H9 (cell line): Measurements from ENCODE around the gene FDX2. TPM values are rescaled to one million over a fixed set of nuclear protein-coding genes. Genes with fewer than 3 reads are reported as not detected.

ENCODE experiments used
- DNase-seq: peaks from one replicate; pipeline ENCODE4 v3.0.0-alpha.2; 2017
- H2AFZ ChIP-seq: one replicate; pipeline ENCODE4 v1.6.1; 2013; ENCODE audit warnings: mild to moderate bottlenecking, low read length, control low read depth, moderate library complexity
- H2AK5ac ChIP-seq: 2 replicates; pipeline ENCODE4 v1.6.1; 2013; ENCODE audit warnings: low read length, control low read depth, mixed read lengths; ENCODE audit not compliant: insufficient read length
- H2BK120ac ChIP-seq: one replicate; pipeline ENCODE4 v1.6.1; 2013; ENCODE audit warnings: low read depth, mild to moderate bottlenecking, low read length, control low read depth, inconsistent platforms; ENCODE audit not compliant: poor library complexity, severe bottlenecking
- H2BK12ac ChIP-seq: 2 replicates; pipeline ENCODE4 v1.6.1; 2013; ENCODE audit warnings: low read length, control low read depth, mixed read lengths, low read depth; ENCODE audit not compliant: insufficient read length
- H2BK15ac ChIP-seq: 2 replicates; pipeline ENCODE4 v1.6.1; 2013; ENCODE audit warnings: low read depth, low read length, control low read depth
- H2BK20ac ChIP-seq: one replicate; pipeline ENCODE4 v1.6.1; 2013; ENCODE audit warnings: low read depth, mild to moderate bottlenecking, low read length, control low read depth, inconsistent platforms; ENCODE audit not compliant: poor library complexity, severe bottlenecking
- H2BK5ac ChIP-seq: 2 replicates; pipeline ENCODE4 v1.6.1; 2013; ENCODE audit warnings: low read length, control low read depth, mixed read lengths; ENCODE audit not compliant: insufficient read length
- H3K14ac ChIP-seq: 2 replicates; pipeline ENCODE4 v1.6.1; 2013; ENCODE audit warnings: low read length, control low read depth; ENCODE audit not compliant: insufficient read depth
- H3K18ac ChIP-seq: 2 replicates; pipeline ENCODE4 v1.6.1; 2013; ENCODE audit warnings: low read depth, mild to moderate bottlenecking, mixed read lengths, low read length, control low read depth; ENCODE audit not compliant: insufficient read length
- H3K23ac ChIP-seq: 2 replicates; pipeline ENCODE4 v1.6.1; 2013; ENCODE audit warnings: low read length, control low read depth, mixed read lengths, low read depth; ENCODE audit not compliant: insufficient read length
- H3K23me2 ChIP-seq: 2 replicates; pipeline ENCODE4 v1.6.1; 2013; ENCODE audit warnings: low read depth, mild to moderate bottlenecking, mixed read lengths, low read length, control low read depth; ENCODE audit not compliant: insufficient read length, poor library complexity, severe bottlenecking
- H3K27ac ChIP-seq: 2 replicates; pipeline ENCODE4 v1.5.1; 2013; ENCODE audit warnings: low read length, control low read depth, mixed read lengths, low read depth; ENCODE audit not compliant: insufficient read length
- H3K27me3 ChIP-seq: 2 replicates; pipeline ENCODE4 v1.6.1; 2013; ENCODE audit warnings: low read length, control low read depth, inconsistent platforms; ENCODE audit not compliant: insufficient read depth
- H3K4ac ChIP-seq: 2 replicates; pipeline ENCODE4 v1.6.1; 2013; ENCODE audit warnings: low read depth, mild to moderate bottlenecking, control low read depth, inconsistent platforms, low read length, moderate library complexity
- H3K4me1 ChIP-seq: 2 replicates; pipeline ENCODE4 v1.6.1; 2013; ENCODE audit warnings: low read length, control low read depth, inconsistent platforms; ENCODE audit not compliant: insufficient read depth
- H3K4me2 ChIP-seq: 2 replicates; pipeline ENCODE4 v1.6.1; 2013; ENCODE audit warnings: low read length, control low read depth, mixed read lengths; ENCODE audit not compliant: insufficient read length, insufficient read depth
- H3K56ac ChIP-seq: 2 replicates; pipeline ENCODE4 v1.6.1; 2013; ENCODE audit warnings: low read depth, mild to moderate bottlenecking, mixed read lengths, low read length, control low read depth; ENCODE audit not compliant: insufficient read length
- H3K79me1 ChIP-seq: 2 replicates; pipeline ENCODE4 v1.6.1; 2013; ENCODE audit warnings: low read depth, mild to moderate bottlenecking, moderate library complexity, low read length, control low read depth, inconsistent platforms; ENCODE audit not compliant: insufficient read depth, poor library complexity, severe bottlenecking
- H3K79me2 ChIP-seq: 2 replicates; pipeline ENCODE4 v1.6.1; 2013; ENCODE audit warnings: low read length, control low read depth, inconsistent platforms; ENCODE audit not compliant: insufficient read depth
- H3K9ac ChIP-seq: 2 replicates; pipeline ENCODE4 v1.6.1; 2013; ENCODE audit warnings: low read length, control low read depth, mixed read lengths; ENCODE audit not compliant: insufficient read length; ENCODE audit errors: extremely low read depth
- H3K9me3 ChIP-seq: one replicate; pipeline ENCODE4 v1.6.1; 2013; ENCODE audit warnings: low read depth, low read length, inconsistent platforms; ENCODE audit not compliant: control insufficient read depth
- H3T11ph ChIP-seq: one replicate; pipeline ENCODE4 v1.6.1; 2013; ENCODE audit warnings: mild to moderate bottlenecking, low read length, control low read depth, inconsistent platforms
- H4K20me1 ChIP-seq: one replicate; pipeline ENCODE4 v1.6.1; 2013; ENCODE audit not compliant: control insufficient read depth, insufficient read length, insufficient read depth
- H4K5ac ChIP-seq: 2 replicates; pipeline ENCODE4 v1.6.1; 2013; ENCODE audit warnings: low read depth, mild to moderate bottlenecking, mixed read lengths, low read length, control low read depth; ENCODE audit not compliant: insufficient read length
- H4K8ac ChIP-seq: replicated peaks from 2 replicates; pipeline ENCODE4 v1.6.1; 2013; ENCODE audit warnings: low read length, control low read depth, mixed read lengths, low read depth; ENCODE audit not compliant: insufficient read length
- H4K91ac ChIP-seq: 2 replicates; pipeline ENCODE4 v1.6.1; 2013; ENCODE audit warnings: low read depth, mild to moderate bottlenecking, moderate library complexity, mixed read lengths, low read length, control low read depth; ENCODE audit not compliant: insufficient read length
- H3K27ac Mint-ChIP-seq, 3 experiments: 2 replicates in 2 of 3; 3 replicates in 1 of 3; pipeline ENCODE4 v1.8.0; 2020 to 2021; ENCODE audit warnings: mixed read lengths in 3 of 3, mild to moderate bottlenecking in 1 of 3, moderate library complexity in 1 of 3
- H3K27me3 Mint-ChIP-seq: 2 replicates; pipeline ENCODE4 v1.8.0; 2021; ENCODE audit warnings: low read depth, mild to moderate bottlenecking, moderate library complexity, mixed read lengths
- H3K36me3 Mint-ChIP-seq, 3 experiments: 2 replicates in 2 of 3; 3 replicates in 1 of 3; pipeline ENCODE4 v1.8.0; 2020 to 2021; ENCODE audit warnings: low read depth in 3 of 3, mixed read lengths in 3 of 3; ENCODE audit not compliant: insufficient read depth in 1 of 3
- H3K4me1 Mint-ChIP-seq, 2 experiments: 2 replicates each; pipeline ENCODE4 v1.8.0; 2020; ENCODE audit warnings: mixed read lengths in 2 of 2
- H3K4me3 Mint-ChIP-seq, 2 experiments: 2 replicates in 1 of 2; 3 replicates in 1 of 2; pipeline ENCODE4 v1.8.0; 2020 to 2021; ENCODE audit warnings: mild to moderate bottlenecking in 2 of 2, mixed read lengths in 2 of 2, moderate library complexity in 1 of 2
- H3K9me3 Mint-ChIP-seq, 2 experiments: 2 replicates in 1 of 2; 3 replicates in 1 of 2; pipeline ENCODE4 v1.8.0; 2020; ENCODE audit warnings: mild to moderate bottlenecking in 2 of 2, mixed read lengths in 2 of 2, moderate library complexity in 1 of 2
- CTCF ChIP-seq: fragments of 200-600 bp; sonication (generic); conservative IDR thresholded peaks from 3 replicates; pipeline ENCODE4 v1.8.0; 2021; ENCODE audit warnings: antibody characterized with exemption, mild to moderate bottlenecking
- WGBS: extraction: QIAGEN DNeasy Blood & Tissue Kit; methylation state at CpG from one replicate; pipeline ENCODE4 v1.1.7; 2013; ENCODE audit warnings: missing lambda C conversion rate, low lambda C conversion rate, mixed read lengths; ENCODE audit not compliant: insufficient read length; ENCODE audit errors: extremely low coverage; 5-methylcytosine and 5-hydroxymethylcytosine counted together
- total RNA-seq: library from RNA; stranded (reverse); gene quantifications from 2 replicates; pipeline ENCODE4 v1.2.1, GENCODE V29; 2021

The FDX2 gene
- total RNA-seq, 1 experiment from 2014 or later = 27.7 TPM

- Histone ChIP-seq H4K91ac (no peak overlapping the region), H2BK5ac (no peak overlapping the region), H3K4me1 (no peaks in the 10 kb centered on the region; the same call in 1 of the 2 replicates), H3K4ac (no peak overlapping the region), H2BK20ac (no peak overlapping the region), H4K20me1 (no peaks in the 10 kb centered on the region), H2BK12ac (no peak overlapping the region), H2BK15ac (no peak overlapping the region), H3K56ac (no peak overlapping the region), H3K14ac (no peak overlapping the region; the same call in 1 of the 2 replicates), H3K18ac (no peak overlapping the region), H2AK5ac (no peak overlapping the region), H3K27ac (no peak overlapping the region), H3K27me3 (peaks cover 48% of the 10 kb centered on the region), H3K23ac (no peak overlapping the region), H3K9me3 (no peaks in the 10 kb centered on the region), H3T11ph (no peak overlapping the region), H3K79me1 (no peaks in the 10 kb centered on the region), H3K4me2 (peak overlapping the region; percentile 66), H4K5ac (no peak overlapping the region), H2AFZ (no peak overlapping the region), H3K9ac (no peak overlapping the region), H3K23me2 (peaks cover 21% of the 10 kb centered on the region), H2BK120ac (no peak overlapping the region), H3K79me2 (no peaks in the 10 kb centered on the region), H4K8ac (no peak overlapping the region)
- DNase-seq = peak; percentile 57
- WGBS = no CpG with 5 or more reads among the region's 58 CpGs
- Mint-ChIP-seq H3K27ac (no peak overlapping the region; a peak in 1 of 7 replicates), H3K4me1 (peaks cover 6 to 29% of the 10 kb centered on the region in 2 experiments), H3K36me3 (no peaks in the 10 kb centered on the region; a peak in 3 of 7 replicates), H3K9me3 (peaks cover 0 to 2% of the 10 kb centered on the region in 2 experiments; a peak in 2 of 5 replicates), H3K4me3 (peak overlapping the region; percentile 49 to 81), H3K27me3 (peaks cover 84% of the 10 kb centered on the region)
- no peak for TF ChIP-seq CTCF
Observed at GRCh38 chr19:10295847-10296591, 19.8 kb downstream of the FDX2 start.
